Measurements from ENCODE around the gene SLC22A13.

SLC22A13 gene

GRCh38 chr3:38222032-38222634, 43.5 kb upstream of the SLC22A13 start:
- no peak for ATAC-seq
- TF ChIP-seq, protein P1, sequence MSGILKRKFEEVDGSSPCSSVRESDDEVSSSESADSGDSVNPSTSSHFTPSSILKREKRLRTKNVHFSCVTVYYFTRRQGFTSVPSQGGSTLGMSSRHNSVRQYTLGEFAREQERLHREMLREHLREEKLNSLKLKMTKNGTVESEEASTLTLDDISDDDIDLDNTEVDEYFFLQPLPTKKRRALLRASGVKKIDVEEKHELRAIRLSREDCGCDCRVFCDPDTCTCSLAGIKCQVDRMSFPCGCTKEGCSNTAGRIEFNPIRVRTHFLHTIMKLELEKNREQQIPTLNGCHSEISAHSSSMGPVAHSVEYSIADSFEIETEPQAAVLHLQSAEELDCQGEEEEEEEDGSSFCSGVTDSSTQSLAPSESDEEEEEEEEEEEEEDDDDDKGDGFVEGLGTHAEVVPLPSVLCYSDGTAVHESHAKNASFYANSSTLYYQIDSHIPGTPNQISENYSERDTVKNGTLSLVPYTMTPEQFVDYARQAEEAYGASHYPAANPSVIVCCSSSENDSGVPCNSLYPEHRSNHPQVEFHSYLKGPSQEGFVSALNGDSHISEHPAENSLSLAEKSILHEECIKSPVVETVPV (CRISPR knock-in tag; IDR thresholded peaks at IDR 0.05): no peak
- no peak for TF ChIP-seq ISL1 (CRISPR knock-in tag; IDR thresholded peaks at IDR 0.05)

- TF ChIP-seq ZFP30 (CRISPR knock-in tag; IDR thresholded peaks at IDR 0.05) (no peak), ZC3H10 (CRISPR knock-in tag; IDR thresholded peaks at IDR 0.05) (no peak), BACH2 (CRISPR knock-in tag; IDR thresholded peaks at IDR 0.05; ENCODE audit: borderline replicate concordance) (no peak)
- no peak for ATAC-seq
Measured at GRCh38 chr3:38224357-38224756, 41.3 kb upstream of the SLC22A13 start.

- TF ChIP-seq TSHZ2 (CRISPR knock-in tag; IDR thresholded peaks at IDR 0.05) (no peak), POU6F1 (CRISPR knock-in tag; IDR thresholded peaks at IDR 0.05; ENCODE audit: borderline replicate concordance, low read depth) (no peak)
- peak; percentile 28; the same call in 2 of the 3 replicates for ATAC-seq
Measured at GRCh38 chr3:38226273-38226672, 39.3 kb upstream of the SLC22A13 start.

DNA sequence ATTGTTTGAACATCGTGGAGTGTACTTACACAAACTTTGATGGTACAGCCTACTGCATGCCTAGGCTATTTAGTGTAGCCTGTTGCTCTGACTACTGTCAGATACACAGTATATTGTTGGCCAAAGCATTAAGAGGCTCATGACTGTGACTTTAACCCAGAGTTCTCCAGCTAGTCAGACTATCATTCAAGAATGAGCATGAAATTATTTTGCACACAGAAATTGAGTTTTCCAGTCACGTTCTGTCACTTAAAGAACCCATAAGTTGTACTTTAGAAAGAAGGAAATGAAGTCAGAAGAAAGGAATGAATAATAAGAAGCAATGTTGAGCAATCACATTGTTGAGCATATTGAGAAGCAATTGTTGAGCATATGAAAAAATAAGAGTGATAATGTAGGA, 37.6 kb upstream of the SLC22A13 start:
- TF ChIP-seq CREB5 (CRISPR knock-in tag; IDR thresholded peaks at IDR 0.05; ENCODE audit: low read depth) (peak; percentile 62; the same call in 1 of the 2 replicates), OSR1 (CRISPR knock-in tag; IDR thresholded peaks at IDR 0.05) (no peak), POU6F1 (CRISPR knock-in tag; IDR thresholded peaks at IDR 0.05; ENCODE audit: borderline replicate concordance, low read depth) (no peak), TSHZ2 (CRISPR knock-in tag; IDR thresholded peaks at IDR 0.05) (no peak), ISL1 (CRISPR knock-in tag; IDR thresholded peaks at IDR 0.05) (peak; percentile 53; the same call in 1 of the 2 replicates), RARB (CRISPR knock-in tag; IDR thresholded peaks at IDR 0.05) (no peak), CSDC2 (CRISPR knock-in tag; IDR thresholded peaks at IDR 0.05) (no peak), TOX (CRISPR knock-in tag; IDR thresholded peaks at IDR 0.05; ENCODE audit: borderline replicate concordance) (no peak)
- TF ChIP-seq, protein P1 (CRISPR knock-in tag; IDR thresholded peaks at IDR 0.05): no peak
- ATAC-seq: peak; percentile 71
